ENCODE data around the gene BSG.

- no peak for TF ChIP-seq REST (IDR thresholded peaks at IDR 0.05)
- no peak for TF ChIP-seq CTCF (IDR thresholded peaks at IDR 0.05; ENCODE audit: low read depth, low read length, missing input control)
- no peak for TF ChIP-seq FOXA1 (IDR thresholded peaks at IDR 0.05)
- no peak for TF ChIP-seq TAF1 (conservative IDR thresholded peaks at IDR 0.05)
- TF ChIP-seq EGR1 (IDR thresholded peaks at IDR 0.05; ENCODE audit: low read depth in 2 of 2) = no peak
- no peak for TF ChIP-seq RAD21 (IDR thresholded peaks at IDR 0.05)
- TF ChIP-seq GABPA (IDR thresholded peaks at IDR 0.05 in 1 of 2, conservative IDR thresholded peaks at IDR 0.05 in 1 of 2) = no peak
- TF ChIP-seq SP1 (IDR thresholded peaks at IDR 0.05) = no peak
- no peak for TF ChIP-seq YY1 (IDR thresholded peaks at IDR 0.05)
- TF ChIP-seq MAX (IDR thresholded peaks at IDR 0.05) = no peak
- TF ChIP-seq ATF3 (IDR thresholded peaks at IDR 0.05) = no peak
- no peak for TF ChIP-seq HNF4G (IDR thresholded peaks at IDR 0.05)
- no peak for TF ChIP-seq RXRA (IDR thresholded peaks at IDR 0.05)
- no peak for TF ChIP-seq ZBTB33 (IDR thresholded peaks at IDR 0.05)
These were observed 31.3 kb upstream of the BSG start for GRCh38 chr19:540867-541637.
